ENCODE data around the gene ENTR1. TPM values are rescaled to one million over a fixed set of nuclear protein-coding genes. Genes with fewer than 3 reads are reported as not detected.

ENTR1 gene
- total and polyA plus RNA-seq, 2 of the 13 experiments (the other 11 are each of a cell fraction or from before 2014, with no cell fraction given) = 70.1 to 76.4 TPM

- H3K4me1 ChIP-seq (ENCODE audit: insufficient read depth, low read length) = peaks cover 14% of the 10 kb centered on the region
- no peak overlapping the region for H3K9ac ChIP-seq (ENCODE audit: insufficient read depth, low read depth, low read length)
- H3K27me3 ChIP-seq (ENCODE audit: control insufficient read depth in 1 of 2, insufficient read depth in 2 of 2, low read length in 2 of 2) = no peaks in the 10 kb centered on the region; a peak in 1 of 5 replicates
- FAIRE-seq = no peak
- no TSS peak for BruUV-seq (replicated peaks)
- ATAC-seq = no peak
- peaks cover 10 to 17% of the 10 kb centered on the region in 2 experiments; a peak in 3 of 5 replicates for H3K36me3 ChIP-seq (replicated peaks in 1 of 2; ENCODE audit: control insufficient read depth in 1 of 2, insufficient read depth in 2 of 2, low read length in 2 of 2)
- H3K4me3 ChIP-seq (replicated peaks in 1 of 3; ENCODE audit: insufficient read depth in 1 of 3, low read depth in 2 of 3, low read length in 3 of 3) = no peak overlapping the region
- H3K4me2 ChIP-seq (ENCODE audit: low read depth, low read length) = no peak overlapping the region
- H3K27ac ChIP-seq (ENCODE audit: extremely low read length, insufficient read depth, low read length) = no peak overlapping the region
- WGBS (ENCODE audit: low lambda C conversion rate) = 96% methylated on average over 12 of the region's 32 CpGs
- H2AFZ ChIP-seq (ENCODE audit: low read length) = no peak overlapping the region
- intact Hi-C loops (cut with micrococcal nuclease; ENCODE audit: unreplicated experiment) (no loop called here), in situ Hi-C loops (cut with HindIII; ENCODE audit: extremely low pct_ligation_motif_present, low pct_unique_long_range_greater_than_20kb) (no loop called here)
- ChIA-PET CTCF (ENCODE audit: low intra/inter-chr PET ratio, low total read pairs) (no interaction called here), POLR2A (no interaction called here)
- no peaks in the 10 kb centered on the region for H4K20me1 ChIP-seq (ENCODE audit: insufficient read depth, low read length)
- H3K79me2 ChIP-seq (ENCODE audit: insufficient read depth, low read length) = no peaks in the 10 kb centered on the region
- TF ChIP-seq ZC3H13 (CRISPR knock-in tag; IDR thresholded peaks at IDR 0.05) (0 out of 2 replicates have a peak, but pooled peaks have one; percentile 24), ZNF430 (CRISPR knock-in tag; IDR thresholded peaks at IDR 0.05) (no peak), SOX13 (IDR thresholded peaks at IDR 0.05) (no peak), SOX13 (CRISPR knock-in tag; conservative IDR thresholded peaks at IDR 0.05 in 1 of 2, IDR thresholded peaks at IDR 0.05 in 1 of 2) (no peak), ATF7 (IDR thresholded peaks at IDR 0.05) (no peak), ATF7 (CRISPR knock-in tag; IDR thresholded peaks at IDR 0.05) (no peak), PHF20 (CRISPR knock-in tag; IDR thresholded peaks at IDR 0.05) (no peak), YEATS2 (CRISPR knock-in tag; IDR thresholded peaks at IDR 0.05; ENCODE audit: borderline replicate concordance) (no peak), ZNF512B (CRISPR knock-in tag; IDR thresholded peaks at IDR 0.05; ENCODE audit: borderline replicate concordance) (no peak), WIZ (CRISPR knock-in tag; IDR thresholded peaks at IDR 0.05) (no peak), AGO2 (optimal IDR thresholded peaks at IDR 0.05; ENCODE audit: low read depth, low read length) (peak; percentile 70), MLX (CRISPR knock-in tag; IDR thresholded peaks at IDR 0.05) (no peak)
- H3K9me3 ChIP-seq (ENCODE audit: low read length) = no peaks in the 10 kb centered on the region
- no peak for DNase-seq (ENCODE audit: low spot score)
Observed at GRCh38 chr9:136377341-136378169, 32.9 kb downstream of the ENTR1 start.

Data from HepG2 (cell line).